ENCODE results near the gene SRXN1.

- TF ChIP-seq CTCF (IDR thresholded peaks at IDR 0.05) (no peak), POLR2A (IDR thresholded peaks at IDR 0.05) (no peak)
Observed at GRCh38 chr20:689348-689747, 36.3 kb upstream of the SRXN1 start.

Measured in thyroid gland (tissue), 4 donors.